ENCODE measurements around the gene RCOR1. TPM values are rescaled to one million over a fixed set of nuclear protein-coding genes. Genes with fewer than 3 reads are reported as not detected.

RCOR1 gene
- total and polyA plus RNA-seq, 8 donors: 33.2 to 80.3 (median 63.6) TPM

- Histone ChIP-seq H3K4me1 (peaks cover 11 to 50% of the 10 kb centered on the region in 2 donors), H3K9me3 (no peaks in the 10 kb centered on the region), H3K4me3 (peak overlapping the region; percentile 67 to 78), H3K27me3 (no peaks in the 10 kb centered on the region), H3K27ac (peak overlapping the region; percentile 87 to 88), H3K36me3 (no peaks in the 10 kb centered on the region)
- peak; percentile 1 for ATAC-seq
- no peak for TF ChIP-seq CTCF (IDR thresholded peaks at IDR 0.05)
- peak in 1 of 4 donors; percentile 42 for DNase-seq
- intact Hi-C loops (cut with DNase I): loop anchor here in 1 of 2 donors (10.0 kb wide), 1 partner anchor 146 kb away; the partner anchor contains the start of gene AMN
Measured at GRCh38 chr14:102778338-102779083, 186.1 kb downstream of the RCOR1 start.

GRCh38 chr14:102779084-102779462 lies 186.6 kb downstream of the RCOR1 start:
- Histone ChIP-seq H3K4me3 (peak overlapping the region; percentile 67 to 78), H3K9me3 (no peaks in the 10 kb centered on the region), H3K27me3 (no peaks in the 10 kb centered on the region), H3K4me1 (peaks cover 11 to 54% of the 10 kb centered on the region in 2 donors), H3K27ac (peak overlapping the region in 1 of 2 donors; percentile 58), H3K36me3 (no peaks in the 10 kb centered on the region)
- ATAC-seq (no peak), DNase-seq (no peak)
- TF ChIP-seq CTCF (IDR thresholded peaks at IDR 0.05): no peak
- intact Hi-C loops (cut with DNase I): loop anchor here in 1 of 2 donors (10.0 kb wide), 1 partner anchor 146 kb away; the partner anchor contains the start of gene AMN

GRCh38 chr14:102779574-102780315 lies 187.3 kb downstream of the RCOR1 start:
- no peak for DNase-seq
- ATAC-seq: no peak
- Histone ChIP-seq H3K27me3 (no peaks in the 10 kb centered on the region), H3K4me1 (peaks cover 11 to 55% of the 10 kb centered on the region in 2 donors), H3K27ac (peak overlapping the region in 1 of 2 donors; percentile 58), H3K36me3 (no peaks in the 10 kb centered on the region), H3K4me3 (peak overlapping the region in 1 of 2 donors; percentile 78), H3K9me3 (no peaks in the 10 kb centered on the region)
- TF ChIP-seq CTCF (IDR thresholded peaks at IDR 0.05): no peak
- intact Hi-C loops (cut with DNase I): loop anchor here in 1 of 2 donors (10.0 kb wide), 1 partner anchor 145 kb away; the partner anchor contains the start of gene AMN

Other genes starting within 250 kb of the RCOR1 start
- 10 to 100 TPM; 32.1 to 35.5 TPM for gene CINP, start 229.8 kb upstream of the RCOR1 start, total RNA-seq
- gene CINP, start 229.8 kb upstream of the RCOR1 start, polyA plus RNA-seq (ENCODE audit: insufficient read length in 6 of 6): 10 to 100 TPM; 35.4 to 39.1 (median 37.6) TPM
- 10 to 100 TPM; 26.1 to 30.1 TPM for gene TECPR2, start 229.7 kb upstream of the RCOR1 start, total RNA-seq
- gene TECPR2, start 229.7 kb upstream of the RCOR1 start, polyA plus RNA-seq (ENCODE audit: insufficient read length in 6 of 6): 10 to 100 TPM; 11.6 to 17.4 (median 15.1) TPM
- 10 to 100 TPM; 19.5 to 32.3 TPM for gene ANKRD9, start 82.9 kb upstream of the RCOR1 start, total RNA-seq
- 1 to 10 TPM; 3.4 to 6.7 (median 4.2) TPM for gene ANKRD9, start 82.9 kb upstream of the RCOR1 start, polyA plus RNA-seq (ENCODE audit: insufficient read length in 6 of 6)
- 10 to 100 TPM; 20.8 to 25.1 TPM for gene TRAF3, start 184.8 kb downstream of the RCOR1 start, total RNA-seq
- gene TRAF3, start 184.8 kb downstream of the RCOR1 start, polyA plus RNA-seq (ENCODE audit: insufficient read length in 6 of 6): 10 to 100 TPM; 10.9 to 16.4 (median 12.0) TPM

Data from left lung (tissue), 10 donors.